ENCODE measurements around the gene IL23R.
"Not testable (repeated sequence)": the region's sequence is repeated elsewhere in the genome, so short reads cannot be mapped to it uniquely, and the experiment has no call there.

IL23R gene

GRCh38 chr1:67166196-67166595 is at the start of gene IL23R:
Gene IL23R (plus strand): TSS chr1:67166454. CDS start chr1:67168121, 1,667 bp downstream.
- no peak for DNase-seq

DNA sequence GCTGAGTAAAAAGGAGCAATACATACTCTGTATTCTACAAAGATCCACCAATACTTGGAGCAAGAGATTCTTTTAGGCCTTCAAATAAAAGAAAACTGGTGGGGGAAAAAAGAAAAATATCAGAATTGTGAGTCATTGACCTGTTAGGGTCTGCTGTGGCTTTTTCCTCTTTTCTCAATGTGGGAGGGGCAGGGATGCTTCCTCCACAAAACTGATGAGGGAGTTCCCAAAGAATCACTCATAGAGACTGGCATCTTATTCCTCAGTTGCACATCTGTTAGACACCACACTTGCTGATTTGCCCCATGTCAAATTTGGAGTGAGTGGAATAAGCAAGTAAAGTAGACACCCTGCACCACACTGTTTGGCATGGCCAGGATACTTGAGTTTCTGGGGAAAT is 48.1 kb upstream of the IL23R start:
- DNase-seq, result no peak

DNA sequence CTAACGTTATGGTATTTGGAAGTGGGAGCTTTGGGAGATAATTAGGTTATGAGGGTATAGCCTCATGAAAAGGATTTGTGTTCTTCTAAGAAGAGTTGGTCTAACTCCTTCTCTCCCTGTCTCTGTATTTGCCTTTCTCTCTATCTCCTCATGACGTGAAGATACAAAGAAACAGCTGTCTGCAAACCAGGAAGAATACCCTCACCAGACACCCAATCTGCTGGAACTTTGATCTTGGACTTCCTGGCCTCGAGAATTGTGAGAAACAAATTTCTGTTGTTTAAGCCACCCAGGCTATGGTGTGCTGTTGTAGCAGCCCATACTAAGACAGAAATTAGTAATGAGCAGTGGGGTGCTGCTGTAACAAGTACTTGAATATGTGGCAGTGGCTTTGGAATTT is 47.6 kb upstream of the IL23R start:
- DNase-seq, result no peak

GRCh38 chr1:67120855-67121619 is 45.2 kb upstream of the IL23R start:
- DNase-seq, result no peak

GRCh38 chr1:67124455-67124854 is 41.8 kb upstream of the IL23R start:
- DNase-seq, result no peak

GRCh38 chr1:67126111-67126746 is 40.0 kb upstream of the IL23R start:
- DNase-seq, result no peak

GRCh38 chr1:67126974-67127373 is 39.3 kb upstream of the IL23R start:
- DNase-seq, result no peak

DNA sequence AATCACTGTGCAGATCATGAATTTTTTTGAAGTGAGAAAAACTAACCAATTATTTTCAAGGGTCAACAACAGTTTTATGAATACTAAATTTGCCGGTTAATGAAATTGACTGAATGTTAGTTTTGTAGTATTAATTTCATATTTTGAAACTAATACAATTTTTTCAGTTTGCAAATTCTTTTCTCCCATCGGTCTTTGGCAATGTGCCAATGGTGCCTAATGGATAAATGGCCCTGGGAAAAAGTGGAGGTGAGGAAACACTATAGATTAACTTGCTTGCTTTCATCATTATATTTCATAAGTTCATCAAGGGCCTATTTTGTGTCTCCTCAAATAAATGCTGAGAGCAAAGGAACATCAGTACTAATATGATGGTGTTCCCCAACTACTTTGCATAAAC is 35.6 kb upstream of the IL23R start:
- DNase-seq, result no peak

DNA sequence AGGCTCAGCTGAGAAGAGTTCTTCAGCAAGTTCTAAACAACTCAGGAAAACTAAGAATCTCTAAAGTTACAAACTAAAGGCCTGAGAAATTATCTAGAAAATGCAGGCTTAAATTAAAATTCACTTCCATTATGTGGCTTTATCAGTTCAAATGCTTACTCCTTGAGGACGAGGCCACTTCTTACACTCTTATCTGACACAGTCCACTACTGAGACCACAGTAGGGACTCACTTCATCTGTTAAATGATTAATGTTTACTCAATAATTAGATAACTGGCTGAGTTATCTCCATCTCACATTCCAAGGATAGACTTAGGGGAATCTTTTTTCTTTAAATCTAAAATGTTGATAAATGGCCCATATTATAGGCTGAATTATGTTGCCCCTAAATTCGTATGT is 33.1 kb upstream of the IL23R start:
- no peak for DNase-seq

DNA sequence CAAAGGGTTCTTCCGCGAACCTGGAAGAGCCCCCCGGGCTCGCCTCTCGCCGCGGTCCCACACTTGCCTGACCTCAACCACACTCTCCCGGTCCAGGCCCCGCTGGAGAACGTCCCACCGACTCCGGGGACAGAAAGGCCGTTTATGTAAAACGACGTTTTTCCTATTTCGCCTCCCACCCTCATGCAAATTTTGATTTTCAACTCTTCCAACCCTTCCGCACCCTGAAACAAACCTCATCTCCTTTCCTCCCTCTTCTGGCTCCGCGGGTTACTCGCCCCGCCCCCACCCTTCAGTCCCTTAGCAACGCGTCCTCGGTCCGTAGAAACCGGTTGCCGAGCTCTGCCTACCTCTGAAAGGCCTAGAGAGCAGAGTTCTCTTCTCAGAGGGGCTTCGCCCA is 31.6 kb upstream of the IL23R start, which contains the start of gene C1orf141:
TSS of gene C1orf141 (minus strand) at position 276 of the 400 bp plus-strand sequence. CDS start 7,730 bp downstream, outside the sequence.
- no peak for DNase-seq

DNA sequence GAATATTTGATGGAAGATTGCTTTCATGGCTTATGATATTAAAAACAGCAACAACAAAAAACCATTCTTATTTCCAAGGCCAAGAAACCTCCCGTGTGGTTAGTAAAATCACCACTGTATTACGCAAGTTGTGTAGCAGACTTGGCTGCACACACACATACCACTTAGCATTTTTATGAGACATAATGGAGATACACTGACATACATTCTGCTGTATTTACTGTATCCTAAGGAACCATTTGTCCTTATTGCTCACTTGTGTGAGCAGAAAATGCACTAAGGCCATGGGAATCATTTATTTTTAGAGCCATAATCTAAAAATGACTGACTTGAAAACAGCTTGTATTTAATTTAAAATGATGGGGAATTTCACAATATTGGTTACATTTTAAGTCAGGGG is 30.9 kb upstream of the IL23R start:
- no peak for DNase-seq

DNA sequence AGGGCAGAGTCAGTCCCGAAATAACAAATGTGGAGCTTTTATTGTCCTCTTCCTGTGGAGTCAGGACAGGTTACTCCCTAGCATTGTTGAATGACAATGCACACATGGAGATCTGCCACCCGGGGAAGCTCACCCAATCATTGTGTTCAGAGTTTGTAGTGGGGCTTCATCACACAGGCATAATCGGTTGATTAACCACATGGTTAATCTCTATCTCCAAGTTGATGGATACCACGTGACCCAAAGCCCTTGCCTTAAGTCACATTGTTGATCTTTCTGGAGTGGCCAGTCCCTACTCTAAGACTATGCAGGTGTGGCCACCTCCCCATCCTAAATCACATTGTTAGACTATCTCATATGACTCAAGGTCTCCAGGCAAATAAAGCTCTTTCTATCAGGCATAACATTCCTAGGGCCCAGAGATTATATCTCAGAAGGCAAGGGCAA is 28.9 kb upstream of the IL23R start:
- no peak for DNase-seq

- no peak for DNase-seq
Observed at GRCh38 chr1:67138813-67139499, 27.3 kb upstream of the IL23R start.

GRCh38 chr1:67140460-67140859 is 25.8 kb upstream of the IL23R start:
- no peak for DNase-seq

DNA sequence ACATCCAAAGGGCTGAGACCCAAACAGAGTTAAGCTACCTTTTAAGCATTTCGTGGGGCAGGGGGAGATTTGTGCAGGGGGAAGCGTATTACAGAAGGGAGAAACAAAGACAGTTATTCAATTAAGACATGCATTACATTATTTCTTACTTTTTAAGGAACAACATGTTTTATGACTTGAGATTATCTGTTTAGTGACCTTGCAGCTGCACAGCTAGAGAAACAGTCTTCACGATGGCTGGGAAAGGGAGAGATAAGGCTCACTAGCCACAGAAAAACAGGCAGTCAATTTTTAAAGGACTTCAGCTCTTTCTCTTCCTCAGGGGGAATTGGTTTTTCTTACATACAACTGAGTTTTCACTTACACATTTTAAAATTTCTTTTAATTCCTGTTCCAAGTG is 24.4 kb upstream of the IL23R start:
- not testable (repeated sequence) for DNase-seq

DNA sequence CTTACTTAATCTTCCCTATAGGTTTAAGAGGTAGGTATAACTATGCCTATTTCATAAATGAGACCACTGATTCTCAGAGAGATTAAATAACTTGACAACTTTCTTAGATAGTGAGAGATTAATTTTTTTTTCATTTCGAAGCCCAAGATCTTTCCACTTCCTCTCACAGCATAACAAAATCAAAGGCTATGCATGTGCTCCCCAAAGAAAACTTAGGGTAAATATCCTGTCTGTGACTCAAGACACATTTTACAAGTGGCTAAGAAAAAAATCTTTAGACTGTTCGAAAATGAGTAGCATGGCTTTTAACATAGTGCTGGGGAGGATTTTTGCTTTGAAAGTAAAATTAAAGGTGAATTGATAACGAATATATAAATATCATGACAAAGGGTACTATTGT is 23.3 kb upstream of the IL23R start:
- DNase-seq, result no peak

DNA sequence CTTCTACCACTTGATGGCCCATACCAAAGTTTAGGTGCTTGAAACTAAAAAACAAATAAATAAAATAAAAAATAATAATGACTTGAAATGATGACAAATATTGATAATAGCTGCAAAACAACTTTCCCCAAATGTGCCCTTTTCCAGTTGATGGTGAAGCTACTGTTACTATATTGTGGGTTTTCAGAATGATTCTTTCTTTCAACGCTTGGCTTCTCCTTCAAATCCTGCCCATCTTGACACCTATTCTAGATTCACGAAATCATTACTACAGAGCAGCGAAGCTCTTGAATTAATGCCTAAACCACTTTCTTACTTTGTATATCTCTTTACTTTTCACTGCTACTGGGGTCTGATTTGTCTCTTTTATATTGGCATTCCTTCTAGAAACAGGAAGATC is 22.3 kb upstream of the IL23R start:
- DNase-seq, result no peak

DNA sequence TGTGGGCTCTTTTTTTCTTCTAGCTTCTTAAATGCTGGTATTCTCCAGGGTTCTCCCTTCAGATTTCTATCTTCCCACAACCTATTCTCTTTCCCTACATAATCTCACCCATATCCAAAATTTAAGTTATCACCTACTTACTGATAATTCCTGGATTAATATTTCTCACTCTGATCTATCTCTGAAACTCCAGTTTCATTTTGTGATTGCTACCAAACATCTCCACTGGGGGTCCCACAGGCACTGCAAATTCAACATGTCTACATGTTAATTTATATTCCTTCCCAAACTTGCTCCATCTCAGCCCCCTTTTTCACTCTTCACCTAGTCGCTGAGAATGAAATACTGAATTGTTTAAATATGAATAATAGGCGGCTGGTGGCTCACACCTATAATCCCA is 21.6 kb upstream of the IL23R start:
- DNase-seq, result peak in 1 of 2 experiments; percentile 19

DNA sequence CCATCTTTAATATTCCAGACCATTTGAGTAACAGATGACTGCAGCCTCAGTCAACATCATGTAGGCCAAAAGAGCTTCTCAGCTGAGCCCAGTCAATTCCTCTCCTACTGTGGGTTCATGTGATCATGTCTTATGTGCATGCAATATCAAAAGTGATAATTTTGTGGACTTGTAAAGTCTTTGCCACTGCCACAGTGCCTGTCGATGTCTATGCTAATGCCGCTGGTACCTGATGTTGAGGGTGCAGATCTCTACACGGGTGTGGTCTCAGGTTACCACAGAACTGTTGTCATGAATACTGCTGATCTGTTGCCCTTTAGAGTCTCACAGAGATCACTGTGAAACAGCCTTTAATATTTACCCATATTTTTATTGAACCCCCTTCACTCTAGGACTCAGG is 20.2 kb upstream of the IL23R start:
- no peak for DNase-seq

- no peak for DNase-seq
Observed at GRCh38 chr1:67146539-67146938, 19.7 kb upstream of the IL23R start.

DNA sequence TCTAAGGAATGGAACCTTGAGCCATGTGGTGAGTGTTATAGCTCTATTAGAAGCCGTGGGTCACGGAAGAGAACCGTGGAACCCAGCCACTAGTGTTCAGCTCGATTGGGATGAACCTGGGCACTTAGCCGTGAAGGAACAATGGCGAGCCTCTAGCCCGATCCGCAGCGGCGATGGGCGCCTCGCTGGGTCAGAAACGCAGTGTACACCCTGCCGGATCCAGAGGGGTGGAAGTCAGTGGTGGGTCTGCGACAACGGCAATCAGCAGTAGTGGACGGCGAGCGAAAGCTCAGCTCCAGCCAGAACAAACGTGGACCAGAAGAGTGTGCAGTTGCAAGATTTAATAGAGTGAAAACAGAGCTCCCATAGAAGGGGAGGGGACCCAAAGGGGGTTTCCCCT is 18.3 kb upstream of the IL23R start:
- not testable (repeated sequence) for DNase-seq

- DNase-seq, result no peak
Observed at GRCh38 chr1:67148516-67149178, 17.6 kb upstream of the IL23R start.

- DNase-seq, result peak; percentile 43 to 61
Observed at GRCh38 chr1:67149179-67149770, 17.0 kb upstream of the IL23R start.

Measured in stimulated activated CD4-positive, alpha-beta T cell treated with anti-CD3 and anti-CD28 coated beads, Interleukin-4, amount 100 ng/mL, for 4 hours (primary cell).